ENCODE data around the gene SPAG6.

Gene SPAG6

DNA sequence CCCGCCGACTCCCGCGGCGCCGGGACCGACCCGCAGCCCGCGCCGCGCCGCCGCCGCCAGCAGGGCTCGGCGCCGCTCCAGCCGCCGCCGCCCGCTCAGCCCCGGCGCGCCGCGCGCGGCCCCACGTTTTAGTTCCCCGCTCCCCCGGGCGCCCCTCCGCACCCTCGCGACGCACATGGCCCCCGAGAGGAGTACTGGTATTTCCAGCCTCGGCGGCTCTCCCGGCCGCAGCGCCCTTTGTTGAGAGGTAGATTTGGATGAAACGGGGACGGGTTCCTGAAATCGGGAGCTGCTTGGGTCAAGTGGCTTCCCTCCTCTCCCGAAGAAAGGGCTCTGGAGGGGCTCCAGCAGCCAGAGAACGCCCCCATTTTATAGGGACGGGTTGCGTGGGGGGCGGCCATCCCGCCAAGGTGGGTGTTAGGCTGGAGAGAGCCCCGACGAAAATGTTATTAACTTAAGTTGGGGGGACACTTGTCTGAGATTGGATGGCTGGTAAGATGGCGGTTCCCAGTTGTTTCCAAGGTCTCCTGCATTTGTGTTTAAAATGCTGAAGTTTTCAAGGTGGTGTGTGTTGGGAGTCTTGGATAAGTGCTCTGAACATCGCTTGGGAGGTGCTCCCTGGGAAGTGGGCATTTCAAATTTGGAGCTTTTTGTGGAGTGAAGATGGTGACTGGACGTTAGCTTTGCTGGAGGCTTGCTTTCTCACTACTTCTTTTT lies 23.2 kb upstream of the SPAG6 start:
- DNase-seq (ENCODE audit: low spot score) = no peak

DNA sequence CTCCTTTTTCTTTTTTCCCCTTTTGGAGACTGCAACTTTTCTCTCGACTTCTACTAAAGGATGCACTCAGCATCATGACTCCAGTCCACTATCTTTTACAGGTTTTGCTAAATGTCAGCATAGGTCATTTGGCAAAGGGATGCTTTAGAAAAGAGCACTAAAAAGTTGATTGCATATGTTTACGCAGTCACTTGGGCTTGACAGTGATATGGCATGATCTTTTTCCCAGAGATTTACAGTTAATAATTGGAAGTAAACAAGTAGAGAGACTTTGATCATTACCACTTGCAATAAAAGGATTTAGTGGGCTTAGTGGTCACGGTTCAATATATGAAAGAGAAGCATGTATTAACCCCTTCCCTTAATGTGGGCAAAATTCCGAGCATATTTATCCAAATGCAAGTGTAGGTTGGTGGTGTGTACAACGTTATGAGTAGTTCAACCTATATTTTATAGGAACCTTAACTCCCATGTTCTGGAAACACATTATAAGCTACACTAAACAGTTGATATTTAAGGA lies 22.6 kb upstream of the SPAG6 start:
- no peak for DNase-seq (ENCODE audit: low spot score)

DNA sequence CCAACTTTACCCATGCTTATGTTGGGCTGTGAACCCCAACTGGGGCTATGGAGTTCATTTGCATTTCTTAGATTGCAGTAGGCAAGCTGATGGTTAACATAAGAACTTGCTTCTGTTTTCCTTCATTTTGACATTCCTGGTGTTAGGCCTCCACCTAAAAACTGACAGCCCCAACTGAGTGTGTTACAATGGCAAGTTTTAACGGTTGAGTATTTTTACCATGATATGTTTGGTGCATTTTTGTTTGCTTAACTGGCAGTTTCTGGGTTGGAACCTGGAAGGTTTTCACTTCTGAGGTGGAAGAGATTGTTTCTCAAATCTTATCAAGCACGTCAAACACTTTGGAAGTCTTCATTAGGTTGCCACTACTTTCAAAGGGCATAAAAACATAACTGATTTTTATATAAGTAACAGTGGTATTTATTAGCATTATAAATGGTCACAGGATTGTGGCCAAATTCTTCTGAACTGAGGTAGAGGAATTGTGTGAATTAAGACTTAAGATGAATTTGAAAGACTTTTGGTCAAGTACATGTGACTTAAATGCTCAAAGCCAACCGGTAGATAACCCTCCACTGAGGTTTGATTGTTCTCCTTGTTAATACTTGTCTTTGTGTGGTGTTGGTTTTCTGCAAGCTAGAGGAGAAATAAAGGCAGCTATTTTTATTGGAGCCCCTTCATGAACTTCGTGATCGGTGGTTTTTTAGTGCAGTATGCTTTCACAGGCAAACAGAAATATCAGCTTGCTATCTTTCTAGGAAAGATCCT lies 21.6 kb upstream of the SPAG6 start:
- no peak for DNase-seq (ENCODE audit: low spot score)

GRCh38 chr10:22324413-22324812 lies 20.9 kb upstream of the SPAG6 start:
- peak; percentile 53 for DNase-seq (ENCODE audit: low spot score)

DNA sequence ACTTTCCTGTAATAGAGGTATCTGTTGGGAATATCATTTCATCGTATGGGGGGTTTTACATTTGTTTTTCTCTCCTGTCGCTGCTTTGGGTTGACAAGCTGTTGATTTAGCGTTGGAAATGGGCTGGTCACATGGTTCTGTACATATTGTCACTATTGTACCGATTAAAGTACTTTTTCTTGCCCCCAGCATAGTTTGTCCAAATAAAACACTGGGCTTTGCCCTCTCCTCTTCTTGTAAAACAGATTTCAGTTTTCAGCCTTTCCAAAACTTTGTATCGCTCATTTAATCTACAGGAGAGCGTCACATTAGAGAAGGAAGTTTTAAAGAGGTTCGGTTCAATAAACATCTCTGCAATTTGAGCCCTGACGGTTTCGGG lies 20.4 kb upstream of the SPAG6 start:
- no peak for DNase-seq (ENCODE audit: low spot score)

GRCh38 chr10:22325272-22326144 lies 19.8 kb upstream of the SPAG6 start:
- DNase-seq (ENCODE audit: low spot score) = peak; percentile 48

- DNase-seq (ENCODE audit: low spot score) = no peak
Observed at GRCh38 chr10:22326145-22326702, 19.1 kb upstream of the SPAG6 start.

- no peak for DNase-seq (ENCODE audit: low spot score)
Observed at GRCh38 chr10:22329150-22329549, 16.1 kb upstream of the SPAG6 start.

DNA sequence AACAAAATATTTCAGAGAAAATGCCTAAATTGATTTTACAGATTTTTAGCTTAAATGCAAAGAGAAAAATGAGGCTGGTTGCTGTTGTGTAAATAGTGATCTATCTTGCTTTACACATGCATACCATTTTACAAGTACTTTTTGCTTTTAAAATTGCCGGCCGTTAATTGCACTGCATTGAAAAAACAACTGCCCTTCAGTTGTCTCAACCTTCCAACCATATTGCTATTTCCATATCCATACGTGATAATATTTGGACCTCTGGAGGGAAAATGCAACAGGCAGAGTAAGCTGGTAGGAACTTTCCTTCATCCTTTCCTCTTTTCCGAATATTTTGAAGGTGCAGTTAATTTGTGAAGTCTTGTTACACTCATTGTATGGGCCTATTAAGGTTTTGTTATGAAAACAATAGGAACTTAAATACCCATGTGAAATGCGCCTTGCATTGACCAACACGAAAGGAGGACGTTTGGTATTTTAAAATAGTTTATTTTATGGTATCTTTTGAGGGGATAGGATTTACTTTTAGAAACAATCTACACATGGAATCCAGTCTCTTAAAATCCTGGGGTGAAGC lies 13.1 kb upstream of the SPAG6 start:
- no peak for DNase-seq (ENCODE audit: low spot score)

GRCh38 chr10:22333167-22333974 lies 11.9 kb upstream of the SPAG6 start:
- no peak for DNase-seq (ENCODE audit: low spot score)

- no peak for DNase-seq (ENCODE audit: low spot score)
Observed at GRCh38 chr10:22333975-22334282, 11.4 kb upstream of the SPAG6 start.

GRCh38 chr10:22334414-22335172 lies 10.7 kb upstream of the SPAG6 start:
- DNase-seq (ENCODE audit: low spot score) = no peak

- DNase-seq (ENCODE audit: low spot score) = peak; percentile 60
Observed at GRCh38 chr10:22335173-22335933, 9.9 kb upstream of the SPAG6 start.

GRCh38 chr10:22338185-22338900 lies 7.0 kb upstream of the SPAG6 start:
- no peak for DNase-seq (ENCODE audit: low spot score)

GRCh38 chr10:22338931-22339330 lies 6.4 kb upstream of the SPAG6 start:
- DNase-seq (ENCODE audit: low spot score) = no peak

- no peak for DNase-seq (ENCODE audit: low spot score)
Observed at GRCh38 chr10:22339761-22340328, 5.5 kb upstream of the SPAG6 start.

GRCh38 chr10:22340329-22341189 lies 4.7 kb upstream of the SPAG6 start:
- DNase-seq (ENCODE audit: low spot score) = peak; percentile 85
